ENCODE data around the gene NCF2. TPM values are rescaled to one million over a fixed set of nuclear protein-coding genes. Genes with fewer than 3 reads are reported as not detected.
"Not testable (repeated sequence)": the region's sequence is repeated elsewhere in the genome, so short reads cannot be mapped to it uniquely, and the experiment has no call there.

NCF2 gene, protein sequence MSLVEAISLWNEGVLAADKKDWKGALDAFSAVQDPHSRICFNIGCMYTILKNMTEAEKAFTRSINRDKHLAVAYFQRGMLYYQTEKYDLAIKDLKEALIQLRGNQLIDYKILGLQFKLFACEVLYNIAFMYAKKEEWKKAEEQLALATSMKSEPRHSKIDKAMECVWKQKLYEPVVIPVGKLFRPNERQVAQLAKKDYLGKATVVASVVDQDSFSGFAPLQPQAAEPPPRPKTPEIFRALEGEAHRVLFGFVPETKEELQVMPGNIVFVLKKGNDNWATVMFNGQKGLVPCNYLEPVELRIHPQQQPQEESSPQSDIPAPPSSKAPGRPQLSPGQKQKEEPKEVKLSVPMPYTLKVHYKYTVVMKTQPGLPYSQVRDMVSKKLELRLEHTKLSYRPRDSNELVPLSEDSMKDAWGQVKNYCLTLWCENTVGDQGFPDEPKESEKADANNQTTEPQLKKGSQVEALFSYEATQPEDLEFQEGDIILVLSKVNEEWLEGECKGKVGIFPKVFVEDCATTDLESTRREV
- total RNA-seq, result 29.6 TPM

DNA sequence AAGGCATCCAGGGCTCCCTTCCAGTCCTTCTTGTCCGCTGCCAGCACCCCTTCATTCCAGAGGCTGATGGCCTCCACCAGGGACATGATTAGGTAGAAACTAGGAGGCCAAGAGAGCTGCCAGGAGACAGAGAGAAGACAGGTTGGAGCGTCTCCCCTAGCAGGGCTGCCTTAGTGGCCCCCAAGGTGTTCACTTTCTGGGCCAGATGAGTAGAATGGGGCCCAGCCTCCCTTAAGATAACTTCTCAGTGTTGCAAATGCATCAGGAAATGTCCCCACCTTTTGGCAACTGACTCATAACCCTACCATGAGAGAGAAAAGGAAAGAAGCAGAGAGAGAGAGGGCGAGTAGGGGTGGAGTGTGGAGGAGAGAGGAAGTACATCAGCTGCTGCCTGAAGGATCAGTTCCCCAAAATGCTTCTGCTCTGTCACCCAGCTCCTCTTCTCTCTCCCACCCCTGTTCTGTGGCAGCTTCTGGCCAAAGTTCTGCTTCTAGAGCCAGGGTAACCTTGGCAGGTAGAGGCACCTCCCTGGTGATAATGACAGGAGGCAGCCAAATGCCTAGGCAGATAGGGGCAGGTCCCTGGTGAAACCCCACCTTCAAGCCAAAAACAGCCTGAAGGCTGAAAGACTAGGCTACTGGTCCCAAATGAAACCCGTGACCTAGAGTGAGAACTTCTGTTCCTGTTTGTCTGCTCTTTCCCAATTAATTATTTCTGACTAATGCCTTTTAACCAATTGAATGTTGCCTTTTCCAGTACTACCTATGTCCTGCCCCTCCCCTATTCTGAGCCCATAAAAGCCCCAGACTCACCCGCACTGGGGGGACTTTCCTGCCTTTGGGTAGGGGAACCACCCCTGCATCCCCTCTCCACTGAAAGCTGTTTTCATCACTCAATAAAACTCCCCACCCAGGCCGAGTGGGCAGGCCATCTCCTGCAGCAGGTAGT, at the start of gene NCF2:
Gene NCF2 (minus strand): TSS at position 216 of the 948 bp plus-strand sequence. CDS start 130 bp downstream, at position 86.
- ATAC-seq (peak; percentile 86), DNase-seq (ENCODE audit: low spot score) (no peak)
- intact Hi-C loops (cut with DNase I), result no loop called here

DNA sequence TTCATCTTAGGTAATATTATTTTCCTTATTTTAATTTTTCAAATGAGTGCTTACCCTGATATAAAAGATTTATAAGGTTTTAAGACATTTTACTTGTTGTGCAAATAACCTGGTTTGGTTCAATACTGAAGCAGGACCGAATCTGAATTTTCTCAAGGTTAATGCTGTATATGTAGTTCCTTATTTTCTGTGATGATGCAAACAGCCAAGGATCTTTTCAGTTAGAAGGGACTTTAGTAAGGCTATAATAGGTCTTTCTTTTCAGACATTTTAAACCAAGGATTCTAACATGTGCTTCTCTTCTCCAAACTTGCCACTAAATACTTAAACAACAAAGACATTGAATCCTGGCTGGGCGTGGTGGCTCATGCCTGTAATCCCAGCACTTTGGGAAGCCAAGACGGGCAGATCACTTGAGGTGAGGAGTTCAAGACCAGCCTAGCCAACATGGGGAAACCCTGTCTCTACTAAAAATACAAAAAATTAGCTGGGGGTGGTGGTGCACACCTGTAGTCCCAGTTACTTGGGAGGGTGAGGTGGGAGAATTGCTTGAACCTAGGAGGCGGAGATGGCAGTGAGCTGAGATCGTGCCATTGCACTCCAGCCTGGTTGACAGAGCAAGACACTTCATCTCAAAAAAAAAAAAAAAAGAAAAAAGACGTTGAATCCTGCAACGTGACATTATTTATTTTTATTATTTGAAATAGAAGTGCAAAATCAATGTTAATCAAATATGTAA, 48.6 kb upstream of the NCF2 start:
- ATAC-seq (no peak), DNase-seq (ENCODE audit: low spot score) (no peak)
- intact Hi-C loops (cut with DNase I), result no loop called here

DNA sequence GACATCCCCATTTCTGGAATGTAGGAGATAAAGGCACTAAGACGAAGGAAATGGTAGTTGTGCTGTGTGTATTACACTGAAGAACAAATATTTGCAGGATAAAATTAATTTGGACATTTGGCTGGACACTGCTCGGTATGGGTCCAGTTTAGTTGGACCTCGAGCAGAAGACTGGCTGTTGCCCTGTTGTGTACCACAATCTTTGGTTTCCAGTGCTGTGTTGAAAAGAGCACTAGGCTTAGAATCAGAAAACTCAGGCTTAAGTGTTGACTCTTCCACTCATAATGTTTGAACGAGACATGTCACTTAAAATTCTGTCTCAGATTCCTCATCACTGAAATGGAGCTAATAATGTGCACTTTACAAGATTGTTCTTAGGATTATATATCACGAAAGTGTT, 46.5 kb upstream of the NCF2 start:
- no peak for ATAC-seq
- intact Hi-C loops (cut with DNase I), result no loop called here

DNA sequence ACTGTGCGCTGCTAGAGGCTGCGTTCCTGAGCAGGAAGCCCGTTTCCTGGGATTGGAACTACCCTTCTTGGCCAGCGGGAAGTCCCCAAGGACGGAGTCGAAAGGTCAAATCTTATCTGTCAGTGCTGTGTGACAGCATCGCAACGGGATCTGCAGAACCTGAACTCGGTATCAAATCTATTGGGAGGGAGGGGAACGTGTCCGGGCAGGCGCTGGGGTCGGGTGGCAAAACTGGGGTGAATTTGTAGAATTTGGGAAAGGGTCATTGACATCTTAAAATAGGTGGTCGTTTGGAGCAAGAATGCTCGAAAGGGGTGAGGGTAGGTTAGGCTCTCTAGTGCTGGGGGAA, 46.0 kb upstream of the NCF2 start:
- intact Hi-C loops (cut with DNase I), result no loop called here
- no peak for ATAC-seq
- no peak for DNase-seq (ENCODE audit: low spot score)

More for the DNA sequence above, 46.5 kb upstream of the NCF2 start:
- no peak for DNase-seq (ENCODE audit: low spot score)

DNA sequence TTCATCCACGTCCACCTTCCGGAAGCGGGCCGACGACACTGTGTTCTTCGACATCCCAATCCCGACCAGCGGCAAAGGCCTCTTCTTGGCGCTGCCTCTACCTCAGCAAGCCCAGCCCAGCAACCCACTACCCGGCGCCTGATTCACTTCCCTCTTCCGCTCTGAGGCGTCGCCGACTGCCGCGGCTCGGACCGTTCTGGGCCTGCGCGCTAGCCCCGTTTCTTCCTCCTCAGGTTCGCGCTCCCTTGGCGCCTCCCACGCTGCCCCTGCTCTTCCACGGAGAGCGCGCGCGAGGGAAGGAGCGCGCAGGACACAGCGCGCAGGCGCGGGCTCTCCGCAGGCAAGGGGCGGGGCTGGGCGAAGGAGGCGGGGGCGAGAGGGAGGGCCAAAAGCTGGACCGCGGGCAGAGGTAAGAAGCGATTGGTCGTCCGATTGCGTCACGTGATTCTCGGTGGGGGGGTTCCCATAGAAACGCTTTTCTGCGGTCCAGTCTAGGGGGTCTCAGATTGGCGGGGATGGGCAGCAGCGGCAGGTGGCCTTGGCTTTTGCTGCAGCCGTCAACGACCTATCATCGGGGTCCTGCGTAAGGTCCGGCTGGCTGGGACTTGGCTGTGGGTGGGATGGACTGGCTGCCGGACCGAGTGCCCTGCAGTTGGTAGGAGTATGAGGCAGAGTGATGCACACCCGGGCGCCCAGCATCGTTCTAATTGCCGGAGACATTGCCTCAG, 45.5 kb upstream of the NCF2 start, which contains the start of gene ARPC5:
Gene ARPC5 (minus strand): TSS at position 178 of the 728 bp plus-strand sequence. CDS start 124 bp downstream, at position 54.
- ATAC-seq (peak; percentile 98), DNase-seq (ENCODE audit: low spot score) (peak; percentile 99)
- intact Hi-C loops (cut with DNase I), result no loop called here

DNA sequence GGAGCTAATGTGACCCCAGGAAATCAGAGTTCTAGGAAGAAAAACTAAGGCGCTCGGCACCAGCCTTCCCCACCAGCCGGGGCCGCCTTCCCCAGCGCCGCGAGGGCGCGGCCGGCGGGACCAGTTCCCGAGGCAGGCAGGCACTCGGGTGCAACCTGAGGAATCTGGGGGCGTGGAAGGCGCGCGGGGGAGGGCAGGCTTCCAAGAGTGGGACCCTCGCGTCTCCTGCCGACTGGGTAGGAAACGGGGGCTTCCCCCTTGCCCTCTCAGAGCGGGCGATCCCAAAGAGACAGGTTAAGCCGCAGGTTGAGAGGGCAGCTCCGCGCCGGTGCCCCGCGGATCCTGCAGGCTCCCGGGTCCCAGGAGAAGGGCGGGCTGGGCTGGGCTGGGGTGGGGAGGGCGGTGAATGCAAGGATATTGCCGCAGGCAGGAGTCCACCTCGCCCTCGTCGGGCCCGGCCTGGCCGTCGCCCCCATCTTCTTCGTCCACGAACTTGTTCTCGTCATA, 44.9 kb upstream of the NCF2 start:
- intact Hi-C loops (cut with DNase I), result no loop called here
- DNase-seq (ENCODE audit: low spot score), result peak; percentile 79
- ATAC-seq, result peak; percentile 30

DNA sequence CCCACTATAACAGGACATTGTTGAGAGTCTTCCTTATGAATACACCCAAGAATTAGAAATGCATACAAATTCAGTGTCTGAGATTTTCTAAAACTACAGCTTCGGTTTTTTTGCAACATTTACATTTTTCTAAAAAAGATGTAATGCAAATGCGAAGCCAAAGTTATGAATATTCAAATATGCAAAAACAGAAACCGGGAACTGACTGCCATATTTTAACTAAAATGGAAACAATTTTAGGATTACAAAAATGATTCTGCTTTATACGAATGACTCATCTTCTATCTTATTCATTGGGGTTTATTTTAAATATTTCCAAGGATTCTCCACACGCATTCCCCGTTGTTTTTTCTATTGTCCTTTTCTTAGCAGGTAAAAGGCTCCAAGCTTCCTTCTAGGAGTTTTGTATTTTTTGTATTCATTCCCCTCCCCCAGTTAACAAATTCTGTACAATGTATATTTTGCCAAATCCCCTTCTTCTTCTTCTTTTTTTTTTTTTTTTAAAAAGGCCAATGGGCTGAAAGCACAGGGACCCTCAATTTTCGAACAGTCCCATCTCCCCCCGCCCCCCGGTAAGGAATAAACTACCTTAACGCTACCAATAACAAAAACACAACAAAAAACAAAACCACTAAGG, 44.3 kb upstream of the NCF2 start:
- ATAC-seq, result no peak
- no peak for DNase-seq (ENCODE audit: low spot score)
- intact Hi-C loops (cut with DNase I), result no loop called here

DNA sequence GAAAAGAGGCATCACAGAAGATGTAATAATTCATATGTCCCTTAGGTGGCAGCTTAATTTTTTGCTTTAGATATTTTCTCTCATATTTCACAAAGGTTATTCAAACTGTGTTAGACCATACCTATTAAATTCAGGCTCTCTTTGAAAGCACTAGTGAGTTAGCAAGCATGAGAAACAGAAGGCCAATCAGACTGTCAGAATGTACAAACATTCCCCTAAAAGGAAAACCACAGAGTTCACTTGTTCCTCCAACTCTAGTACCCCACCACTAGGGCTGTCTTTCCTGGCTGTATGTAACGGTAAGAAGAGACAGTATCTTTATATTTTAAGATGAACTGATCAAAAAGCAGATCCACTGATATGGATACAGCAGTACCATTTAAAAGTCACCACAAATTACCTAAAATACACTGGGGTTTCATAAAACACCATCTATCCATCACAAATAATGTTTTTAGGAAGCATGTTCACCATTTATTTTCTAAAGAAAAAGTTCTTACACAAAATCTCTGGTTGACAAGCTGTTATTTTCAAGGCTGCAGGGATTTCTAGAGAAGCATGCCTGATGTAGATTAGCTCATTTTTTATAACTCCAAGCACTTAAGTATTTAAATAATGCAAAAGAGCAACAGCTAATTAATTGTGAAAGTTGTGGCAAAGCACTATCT, 43.6 kb upstream of the NCF2 start:
- ATAC-seq (peak; percentile 29), DNase-seq (ENCODE audit: low spot score) (no peak)
- intact Hi-C loops (cut with DNase I), result no loop called here

DNA sequence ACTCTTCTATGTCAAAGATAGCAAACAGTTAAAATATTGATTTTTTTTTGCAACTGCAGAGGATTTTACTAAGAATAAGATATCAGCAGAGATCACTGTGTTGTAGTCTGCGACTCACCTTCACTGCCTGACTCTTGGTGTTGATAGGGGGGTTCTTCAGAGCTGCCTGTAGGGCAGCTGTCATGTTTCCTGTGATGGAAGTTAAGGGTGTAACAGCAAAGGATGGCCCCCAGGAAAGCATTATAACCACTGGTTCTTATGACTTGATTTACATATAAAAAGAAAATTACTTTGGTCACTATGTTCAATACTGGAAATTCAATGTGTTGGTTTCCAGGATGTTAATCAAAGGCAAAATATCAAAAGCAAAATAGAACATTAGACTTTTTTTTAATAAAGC, 42.7 kb upstream of the NCF2 start:
- ATAC-seq (no peak), DNase-seq (ENCODE audit: low spot score) (no peak)
- intact Hi-C loops (cut with DNase I), result no loop called here

DNA sequence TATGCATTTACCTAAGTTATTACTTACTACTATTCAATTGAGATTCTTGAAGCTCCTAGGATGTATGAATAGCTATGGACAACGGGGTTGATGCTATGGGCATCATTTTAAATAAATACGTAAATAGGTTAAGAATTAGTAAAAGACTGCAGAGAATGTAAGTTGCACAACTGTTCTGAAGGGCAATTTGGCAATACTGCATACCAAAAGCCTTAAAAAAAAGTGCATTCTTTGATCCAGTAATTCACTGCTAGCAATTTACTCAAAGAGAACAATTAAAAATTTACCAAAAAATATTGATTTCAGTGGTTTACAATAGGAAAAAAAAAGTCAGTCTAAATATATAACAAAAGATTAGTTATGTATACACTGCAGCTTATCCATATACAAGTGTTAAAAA, 41.9 kb upstream of the NCF2 start:
- DNase-seq (ENCODE audit: low spot score) (no peak), ATAC-seq (no peak)
- intact Hi-C loops (cut with DNase I), result no loop called here

DNA sequence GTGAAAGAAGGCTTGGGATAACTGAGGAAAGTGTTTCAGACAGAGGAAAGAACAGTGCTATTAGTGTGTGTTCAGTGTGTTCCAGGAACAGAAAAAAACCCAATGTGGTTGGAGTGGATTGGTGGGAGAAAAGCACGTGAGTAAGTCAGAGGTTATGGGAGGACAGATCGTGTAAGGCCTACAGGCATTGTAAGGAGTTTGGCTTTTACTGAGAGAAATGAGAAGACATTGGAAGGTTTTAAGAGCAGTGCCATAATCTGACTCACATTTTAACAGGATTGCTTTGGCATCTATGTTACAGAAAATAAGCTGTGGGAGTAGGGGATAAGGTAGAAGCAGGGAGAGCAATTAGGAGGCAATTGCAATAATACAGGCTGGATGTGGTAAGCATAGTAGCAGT, 40.5 kb upstream of the NCF2 start:
- intact Hi-C loops (cut with DNase I), result no loop called here
- ATAC-seq, result no peak

DNA sequence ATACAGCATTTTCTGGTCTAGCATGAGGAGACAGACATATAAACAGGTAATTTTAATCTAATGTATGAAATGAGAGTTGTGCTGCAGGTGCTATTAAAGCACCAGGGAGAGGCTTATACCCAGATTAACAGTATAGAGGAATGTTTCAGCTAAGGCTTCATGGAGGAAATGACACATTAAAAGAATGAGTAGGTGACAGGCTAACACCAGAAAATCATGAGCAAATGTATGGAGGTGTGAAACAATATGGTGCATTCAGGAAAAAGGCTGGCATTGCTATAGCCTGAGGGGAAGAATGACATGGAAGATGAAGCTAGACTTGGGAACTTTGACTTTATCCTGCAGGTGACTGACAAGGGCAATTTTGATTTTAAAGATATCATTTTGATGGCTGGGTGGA, 38.3 kb upstream of the NCF2 start:
- intact Hi-C loops (cut with DNase I), result no loop called here

More for the DNA sequence above, 40.5 kb upstream of the NCF2 start:
- DNase-seq (ENCODE audit: low spot score), result no peak

DNA sequence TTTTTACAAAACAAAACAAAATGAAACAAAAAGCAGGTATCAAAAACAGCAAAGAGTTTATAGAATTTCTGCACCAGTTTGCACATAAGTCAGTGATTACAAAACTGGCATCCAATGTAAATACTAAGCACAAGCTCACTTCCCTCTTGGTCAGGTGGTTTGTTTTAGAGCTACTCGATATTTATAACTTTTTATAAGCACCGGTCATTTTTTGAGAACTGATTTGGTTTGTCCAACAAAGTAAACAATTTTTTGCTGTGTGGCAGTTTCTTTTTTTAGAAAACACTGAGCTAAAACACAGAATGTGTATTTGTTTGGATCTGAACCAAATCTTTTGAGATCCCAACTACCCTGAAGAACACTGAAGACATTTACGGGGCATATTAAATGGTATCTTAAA, 36.0 kb upstream of the NCF2 start:
- intact Hi-C loops (cut with DNase I); ATAC-seq; DNase-seq (ENCODE audit: low spot score): not testable (repeated sequence)

More for the DNA sequence above, 38.3 kb upstream of the NCF2 start:
- ATAC-seq (no peak), DNase-seq (ENCODE audit: low spot score) (no peak)

DNA sequence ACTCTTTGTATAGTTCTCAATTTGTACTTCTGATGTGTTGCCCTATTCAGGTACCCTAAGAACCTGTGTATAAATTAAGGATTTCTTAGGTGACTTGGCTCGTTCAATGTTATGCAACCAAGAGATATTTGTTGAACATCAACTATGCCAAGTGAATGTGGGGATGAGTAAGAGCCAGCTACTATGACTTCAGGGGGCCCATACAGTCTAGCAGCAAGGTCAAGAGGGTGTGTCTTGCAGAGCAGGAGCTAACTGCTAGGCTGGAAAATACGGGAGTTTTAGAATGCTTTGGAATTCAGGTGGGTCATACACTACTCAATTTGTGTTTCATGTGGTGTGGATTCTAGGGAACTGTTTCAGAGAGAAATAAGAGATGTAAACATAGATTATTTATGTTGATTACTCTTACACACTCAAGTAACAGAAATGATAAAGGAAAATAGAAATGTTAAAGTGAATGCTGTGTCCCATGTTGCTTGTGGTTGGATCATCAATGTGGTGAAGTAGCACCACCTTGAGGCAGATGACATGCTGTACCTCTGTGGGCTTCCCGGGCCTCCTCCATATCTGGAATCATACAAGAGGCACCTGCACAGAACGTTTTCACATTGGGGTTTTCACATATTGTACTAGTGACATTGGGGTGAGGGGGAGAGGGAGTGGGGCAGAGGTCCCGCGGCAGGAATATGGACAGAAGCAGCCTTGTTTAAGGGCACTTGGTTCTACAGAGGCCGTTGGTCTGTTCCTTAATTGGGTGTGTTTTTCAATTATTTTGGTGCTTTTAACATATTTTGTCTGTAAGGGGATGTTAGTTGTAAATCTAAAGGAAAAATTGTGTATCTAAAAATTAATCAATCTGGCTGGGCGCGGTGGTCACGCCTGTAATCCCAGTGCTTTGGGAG, 32.9 kb upstream of the NCF2 start:
- peak; percentile 95 for ATAC-seq
- intact Hi-C loops (cut with DNase I), result no loop called here
- peak; percentile 64 for DNase-seq (ENCODE audit: low spot score)

DNA sequence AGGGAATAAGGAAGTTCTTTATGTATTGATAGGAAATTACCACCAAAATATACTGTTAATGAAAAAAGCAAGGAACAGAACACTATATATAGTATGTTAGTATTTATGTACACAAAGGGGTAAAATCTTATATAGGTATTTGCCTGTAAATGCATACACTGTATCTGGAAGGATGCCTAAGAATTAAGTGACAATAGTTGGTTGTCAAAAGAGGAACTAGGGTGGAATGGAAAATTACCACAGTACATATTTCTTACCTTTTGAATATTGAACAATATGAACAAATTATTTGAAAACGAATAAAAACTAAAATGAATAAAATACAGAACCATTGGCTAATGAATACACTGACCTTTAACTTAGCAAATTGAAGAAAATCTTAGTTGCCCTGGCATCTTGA, 31.8 kb upstream of the NCF2 start:
- intact Hi-C loops (cut with DNase I), result no loop called here
- ATAC-seq, result no peak
- DNase-seq (ENCODE audit: low spot score), result no peak

DNA sequence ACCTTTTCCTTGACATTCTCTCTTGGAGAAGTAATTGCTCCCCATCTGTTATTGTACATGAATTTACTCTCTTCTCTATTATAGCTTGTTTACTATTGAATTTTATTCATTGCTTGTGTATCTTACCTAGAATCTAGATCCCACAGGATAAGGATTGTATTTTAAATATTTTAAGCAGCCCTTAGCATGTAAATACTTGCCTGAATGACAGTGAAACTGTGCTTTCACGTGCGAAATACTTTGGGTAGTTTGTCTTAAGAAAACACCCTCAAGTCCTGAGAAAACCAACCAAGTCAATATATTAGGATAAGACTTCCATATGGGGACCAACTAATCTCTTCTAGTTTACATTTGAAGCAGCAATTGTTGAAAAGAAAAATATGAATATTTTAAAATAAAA, 30.1 kb upstream of the NCF2 start:
- no peak for ATAC-seq
- intact Hi-C loops (cut with DNase I), result no loop called here
- no peak for DNase-seq (ENCODE audit: low spot score)
